Fibroblast of upper back skin (primary cell): ENCODE data around the gene MYLK.

ENCODE experiments used
- DNase-seq: peaks from one replicate; pipeline ENCODE4 v3.0.0-alpha.2; 2013

MYLK gene

GRCh38 chr3:123790254-123791072 is 93.7 kb downstream of the MYLK start:
- peak; percentile 41 for DNase-seq

DNA sequence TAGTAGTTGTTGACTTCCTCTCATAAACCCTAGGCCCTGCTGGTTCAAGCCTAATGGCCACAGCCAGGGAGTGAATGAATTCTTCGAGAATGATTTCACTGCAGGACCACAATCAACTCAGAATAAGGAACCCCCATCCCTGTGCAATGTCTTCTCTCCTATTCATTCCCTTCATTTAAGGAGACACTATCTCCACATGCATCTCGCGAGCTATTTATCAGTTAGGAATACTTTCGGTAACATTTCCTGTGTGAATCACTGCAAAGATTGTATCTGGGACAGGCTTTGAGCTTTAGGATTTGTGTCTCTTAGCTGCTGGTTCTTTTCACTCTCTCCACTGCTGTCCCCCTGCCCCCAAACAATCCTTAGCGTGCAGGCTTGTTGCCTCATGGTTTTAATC is 94.4 kb downstream of the MYLK start:
- DNase-seq: peak; percentile 96

- no peak for DNase-seq
Observed at GRCh38 chr3:123789160-123789559, 95.0 kb downstream of the MYLK start.

DNA sequence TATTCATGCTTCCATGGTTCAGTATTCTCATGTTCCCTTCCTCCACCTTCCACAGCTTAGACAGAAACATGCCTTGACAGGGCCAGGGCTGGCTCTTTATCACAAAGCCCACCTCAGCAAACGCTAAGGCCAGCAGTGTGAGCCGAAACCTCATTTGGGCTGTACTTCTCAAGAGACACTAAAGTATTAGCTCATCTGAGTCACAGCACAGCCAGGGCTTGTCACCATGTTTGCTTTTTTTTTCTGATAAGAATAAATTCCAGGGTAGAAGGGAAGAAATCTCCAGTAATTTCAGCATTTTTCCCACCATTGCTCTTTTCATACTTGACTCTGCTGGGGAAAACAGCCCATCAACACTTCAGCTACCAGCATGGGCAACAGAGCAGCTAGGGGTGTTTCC is 95.4 kb downstream of the MYLK start:
- DNase-seq: no peak

DNA sequence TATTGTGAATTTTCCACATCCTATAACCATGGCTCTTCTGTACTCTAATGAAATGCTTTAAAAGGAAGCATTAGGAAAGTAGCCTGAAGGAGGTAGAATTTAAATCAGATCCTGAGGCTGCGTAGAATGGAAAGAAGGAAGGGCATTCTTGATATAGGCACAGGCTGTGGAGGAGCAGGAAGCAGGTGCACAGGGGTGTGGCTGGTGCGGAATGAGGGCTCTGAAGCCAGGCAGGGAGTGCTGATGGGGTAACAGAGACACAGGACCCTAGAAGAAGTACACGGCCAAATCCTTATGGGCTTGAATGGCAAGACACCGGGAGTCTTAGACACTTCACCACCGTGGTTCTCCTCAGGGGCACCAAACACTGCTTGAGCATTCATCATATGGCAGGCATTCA is 97.0 kb downstream of the MYLK start:
- DNase-seq: no peak

- no peak for DNase-seq
Observed at GRCh38 chr3:123785602-123786001, 98.5 kb downstream of the MYLK start.

DNA sequence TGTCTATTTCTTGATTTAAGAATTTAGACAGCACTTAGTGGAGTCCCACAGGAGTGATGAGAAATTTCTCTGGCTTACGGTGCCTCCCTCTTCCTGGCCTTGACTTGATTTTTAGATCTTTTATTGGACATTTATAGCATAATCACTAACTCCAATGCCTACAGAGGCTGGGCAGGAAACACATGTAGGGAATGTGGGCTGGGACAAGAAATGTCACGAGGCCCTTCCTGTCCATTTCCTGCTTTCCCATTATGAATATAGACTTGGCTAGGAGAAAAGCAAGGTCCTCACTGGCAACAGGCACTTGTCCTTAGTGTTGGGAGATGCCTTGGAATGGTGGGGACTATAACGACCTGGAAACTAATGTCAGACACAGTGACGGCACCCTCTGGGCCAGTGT is 100.3 kb downstream of the MYLK start:
- DNase-seq: no peak

GRCh38 chr3:123783050-123783689 is 101.0 kb downstream of the MYLK start:
- DNase-seq: no peak

DNA sequence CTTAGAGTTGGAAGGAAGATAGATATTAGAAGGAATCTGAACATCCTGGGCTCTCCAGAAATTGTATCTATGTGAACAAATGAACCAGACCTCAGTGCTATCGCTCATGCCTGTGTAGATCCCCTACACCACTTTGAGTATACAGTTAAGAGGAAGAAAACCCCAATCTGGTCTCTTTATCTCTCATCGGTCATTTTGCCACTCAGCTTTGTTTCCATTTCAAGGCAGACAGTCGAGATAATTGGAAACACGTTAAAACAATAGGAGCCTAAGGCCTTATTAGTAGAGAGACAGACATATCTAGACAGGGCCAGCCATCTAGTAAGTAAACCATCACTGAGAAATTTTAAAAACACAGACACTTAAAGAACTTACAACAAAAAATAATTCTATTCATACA is 101.6 kb downstream of the MYLK start:
- DNase-seq: peak; percentile 42

- peak; percentile 68 for DNase-seq
Observed at GRCh38 chr3:123781571-123782275, 102.4 kb downstream of the MYLK start.

DNA sequence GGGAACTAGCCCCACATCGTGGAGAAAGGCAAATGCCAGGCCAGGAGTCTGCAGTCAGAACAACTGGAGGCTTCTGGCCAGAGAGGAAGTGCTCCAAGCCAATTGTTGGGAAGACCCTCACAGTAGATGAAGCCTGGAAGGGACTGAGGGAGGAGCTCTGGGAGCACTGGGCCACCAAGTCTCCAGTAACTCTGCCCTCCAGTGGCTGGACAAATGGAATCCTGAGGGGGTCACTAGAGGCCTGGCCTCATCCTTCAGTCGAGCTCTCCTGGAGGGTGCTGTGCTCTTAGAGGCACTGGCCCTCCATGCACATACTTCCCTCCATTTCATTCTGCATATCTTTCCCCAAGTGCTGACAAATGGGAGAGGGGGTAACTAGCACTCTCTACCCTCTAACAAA is 103.0 kb downstream of the MYLK start:
- no peak for DNase-seq

DNA sequence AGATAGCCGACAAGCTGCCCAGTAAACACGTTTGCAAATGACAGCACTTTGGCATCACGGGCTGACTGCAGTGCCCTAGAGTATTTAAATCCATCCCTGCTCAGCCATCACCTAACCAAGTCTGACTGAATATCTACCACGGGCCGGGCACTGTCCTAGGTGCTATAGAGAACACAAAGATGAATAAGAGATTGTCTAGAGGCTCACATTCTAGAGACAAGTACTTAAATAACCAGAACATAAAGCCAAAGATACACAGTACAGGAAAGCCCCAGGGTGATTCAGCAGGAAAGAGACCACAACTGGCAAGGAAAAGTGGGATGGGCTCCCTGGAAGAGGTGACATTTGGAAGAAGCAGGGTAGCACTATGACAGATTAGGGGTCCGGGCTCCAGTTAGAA is 103.5 kb downstream of the MYLK start:
- DNase-seq: no peak

GRCh38 chr3:123779655-123780231 is 104.4 kb downstream of the MYLK start:
- DNase-seq: no peak

- peak; percentile 41 for DNase-seq
Observed at GRCh38 chr3:123778991-123779622, 105.0 kb downstream of the MYLK start.

- DNase-seq: no peak
Observed at GRCh38 chr3:123778525-123778924, 105.6 kb downstream of the MYLK start.

GRCh38 chr3:123776071-123776782 is 107.9 kb downstream of the MYLK start:
- DNase-seq: no peak

GRCh38 chr3:123774474-123774873 is 109.7 kb downstream of the MYLK start:
- DNase-seq: no peak

DNA sequence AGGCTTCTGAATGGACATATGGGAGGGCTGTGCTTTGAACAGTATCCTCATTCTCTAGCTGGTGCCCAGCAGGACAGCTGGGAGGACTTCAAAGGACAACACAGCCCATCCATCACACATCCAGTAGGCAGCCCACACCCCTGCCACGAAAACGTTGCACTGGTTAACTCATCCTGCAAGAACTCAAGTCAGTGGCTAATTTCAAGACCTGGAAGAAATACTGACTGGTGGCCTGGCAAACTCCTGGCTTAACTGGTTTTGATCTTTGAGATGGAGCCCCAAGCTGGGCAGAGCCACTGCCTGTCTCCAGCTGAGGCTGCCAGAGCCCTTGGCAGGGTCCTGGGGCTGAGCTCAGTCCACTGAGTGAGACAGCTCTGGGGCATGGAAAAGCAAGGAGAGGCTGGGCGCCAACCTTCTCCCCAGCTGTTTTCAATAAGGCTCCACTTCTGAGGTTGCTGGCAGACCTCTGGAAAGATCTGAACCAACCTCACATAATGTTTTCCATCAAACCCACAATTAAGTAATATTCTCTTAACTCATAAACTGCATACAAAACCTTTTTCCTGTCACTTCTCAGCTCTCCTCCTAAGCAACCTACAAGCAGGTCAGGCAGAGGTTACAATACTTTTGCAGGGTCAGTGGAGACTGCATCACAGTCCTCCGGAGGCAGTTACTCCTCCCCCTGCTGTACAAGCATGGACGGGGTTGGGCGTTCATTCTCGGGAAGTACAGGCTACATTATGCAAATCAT is 110.3 kb downstream of the MYLK start:
- DNase-seq: peak; percentile 86

DNA sequence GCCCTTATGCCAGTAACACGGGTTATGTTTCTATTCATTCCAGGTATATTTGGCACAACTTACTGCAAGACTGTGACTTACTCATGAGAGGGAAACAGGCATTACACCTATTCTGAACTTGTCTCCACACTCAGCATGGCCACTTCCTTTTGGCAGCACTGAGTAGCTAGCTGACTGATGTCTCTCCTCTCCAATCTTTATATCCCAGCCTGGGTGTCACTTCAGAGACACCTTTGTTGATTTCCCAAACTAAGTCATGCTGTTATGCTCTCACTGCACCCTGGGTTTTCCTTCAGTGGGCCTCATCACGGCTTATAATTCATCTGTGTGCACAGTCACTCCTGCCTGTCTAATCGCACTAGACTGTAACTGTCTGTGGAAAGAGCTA is 114.8 kb downstream of the MYLK start:
- no peak for DNase-seq

GRCh38 chr3:123768480-123769355 is 115.4 kb downstream of the MYLK start:
- DNase-seq: no peak
